OCI-LY1 (cell line): ENCODE data around the gene XYLT2.

Experiments
- H2AFZ ChIP-seq: fragments of 200-600 bp; sonication (generic), shearing (Covaris generic); 2 replicates; pipeline ENCODE4 v1.6.0; 2014; ENCODE audit warnings: antibody characterized with exemption, mild to moderate bottlenecking, low read length
- H3F3A ChIP-seq: fragments of 200-600 bp; sonication (generic), shearing (Covaris generic); 2 replicates; pipeline ENCODE4 v1.6.0; 2014; ENCODE audit warnings: mild to moderate bottlenecking, antibody characterized with exemption, low read length, moderate library complexity; ENCODE audit not compliant: insufficient read depth
- H3K27ac ChIP-seq: fragments of 200-600 bp; sonication (generic); 2 replicates; pipeline ENCODE4 v1.5.1; 2014; ENCODE audit warnings: low read length, mixed run types, mild to moderate bottlenecking, low read depth; ENCODE audit not compliant: poor library complexity, severe bottlenecking
- H3K27me3 ChIP-seq: fragments of 200-600 bp; sonication (generic); 2 replicates; pipeline ENCODE4 v1.6.0; 2014; ENCODE audit warnings: antibody characterized with exemption, mild to moderate bottlenecking, low read length, moderate library complexity; ENCODE audit not compliant: insufficient read depth
- H3K36me3 ChIP-seq: fragments of 200-600 bp; sonication (generic); 2 replicates; pipeline ENCODE4 v1.6.1; 2014; ENCODE audit warnings: mild to moderate bottlenecking, antibody characterized with exemption, low read length, moderate library complexity, mixed read lengths; ENCODE audit not compliant: insufficient read depth
- H3K4me1 ChIP-seq: fragments of 200-600 bp; sonication (generic); 2 replicates; pipeline ENCODE4 v1.5.1; 2014; ENCODE audit warnings: mild to moderate bottlenecking, low read length, moderate library complexity; ENCODE audit not compliant: insufficient read depth, severe bottlenecking
- H3K4me2 ChIP-seq: fragments of 200-600 bp; sonication (generic), shearing (Covaris generic); 2 replicates; pipeline ENCODE4 v1.6.1; 2014; ENCODE audit warnings: low read length
- H3K4me3 ChIP-seq: fragments of 200-600 bp; sonication (generic); 2 replicates; pipeline ENCODE4 v1.5.1; 2014; ENCODE audit warnings: low read length, low read depth, mild to moderate bottlenecking, mixed read lengths; ENCODE audit not compliant: poor library complexity, severe bottlenecking
- H3K79me2 ChIP-seq: fragments of 200-600 bp; shearing (Covaris generic); 2 replicates; pipeline ENCODE4 v1.6.1; 2016; ENCODE audit warnings: mixed run types, low read length, mixed read lengths; ENCODE audit not compliant: insufficient read depth
- H3K9ac ChIP-seq: fragments of 200-600 bp; sonication (generic), shearing (Covaris generic); 2 replicates; pipeline ENCODE4 v1.6.1; 2014; ENCODE audit warnings: mild to moderate bottlenecking, low read length, mixed read lengths
- H3K9me2 ChIP-seq: fragments of 200-600 bp; sonication (generic), shearing (Covaris generic); 2 replicates; pipeline ENCODE4 v1.6.1; 2014; ENCODE audit warnings: low read depth, mild to moderate bottlenecking, low read length, mixed read lengths
- H3K9me3 ChIP-seq: fragments of 200-600 bp; shearing (Covaris generic); 2 replicates; pipeline ENCODE4 v1.6.1; 2014; ENCODE audit warnings: low read length, mixed read lengths
- H4K20me1 ChIP-seq: fragments of 200-600 bp; sonication (generic), shearing (Covaris generic); 2 replicates; pipeline ENCODE4 v1.6.0; 2016; ENCODE audit warnings: mild to moderate bottlenecking, low read length; ENCODE audit not compliant: insufficient read depth
- CTCF ChIP-seq: fragments of 200-600 bp; sonication (generic), shearing (Covaris generic); IDR thresholded peaks from 2 replicates; pipeline ENCODE4 v1.5.1; 2017; ENCODE audit warnings: mild to moderate bottlenecking, antibody characterized with exemption, low read length, moderate library complexity, mixed read lengths
- EZH2 ChIP-seq: fragments of 200-600 bp; sonication (generic), shearing (Covaris generic); IDR thresholded peaks from 2 replicates; pipeline ENCODE4 v1.8.0; 2017; ENCODE audit warnings: borderline replicate concordance, mixed run types, mild to moderate bottlenecking, antibody characterized with exemption, low read length, moderate library complexity, mixed read lengths

Gene XYLT2

GRCh38 chr17:50381260-50381815 lies 35.4 kb downstream of the XYLT2 start:
- Histone ChIP-seq H3K79me2 (no peaks in the 10 kb centered on the region), H3K9ac (no peak overlapping the region), H3K36me3 (peaks cover 79% of the 10 kb centered on the region), H3K4me2 (no peak overlapping the region), H4K20me1 (no peaks in the 10 kb centered on the region), H3F3A (no peaks in the 10 kb centered on the region), H3K4me1 (no peaks in the 10 kb centered on the region), H3K27ac (no peak overlapping the region), H3K27me3 (no peaks in the 10 kb centered on the region), H2AFZ (no peak overlapping the region), H3K9me2 (no peaks in the 10 kb centered on the region), H3K4me3 (no peak overlapping the region), H3K9me3 (no peaks in the 10 kb centered on the region)
- TF ChIP-seq EZH2: no peak
- TF ChIP-seq CTCF: no peak

DNA sequence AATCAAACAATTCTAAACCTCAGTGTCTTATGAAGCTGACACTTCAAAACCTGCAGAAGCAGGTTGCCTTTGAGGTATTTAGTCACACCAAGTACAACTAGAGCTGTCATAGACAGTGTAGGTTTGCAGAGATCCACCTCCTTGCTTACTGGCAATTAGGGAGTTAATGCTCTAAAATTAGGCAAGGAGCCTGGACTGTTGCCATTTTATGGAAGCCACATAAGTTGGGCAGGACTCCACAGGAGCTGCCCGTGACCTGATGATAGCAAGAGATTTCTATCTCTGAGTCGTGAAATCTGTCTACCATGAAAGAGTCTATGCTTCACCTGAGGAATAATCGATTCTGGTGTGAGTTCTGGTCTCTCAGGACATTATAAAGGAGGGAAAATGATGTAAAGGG lies 36.0 kb downstream of the XYLT2 start:
- Histone ChIP-seq H3K79me2 (no peaks in the 10 kb centered on the region), H3F3A (no peaks in the 10 kb centered on the region), H3K9ac (no peak overlapping the region), H3K27me3 (no peaks in the 10 kb centered on the region), H3K36me3 (peaks cover 85% of the 10 kb centered on the region), H2AFZ (no peak overlapping the region), H3K9me2 (no peaks in the 10 kb centered on the region), H3K4me1 (no peaks in the 10 kb centered on the region), H3K27ac (no peak overlapping the region), H3K4me2 (no peak overlapping the region), H4K20me1 (no peaks in the 10 kb centered on the region), H3K9me3 (no peaks in the 10 kb centered on the region), H3K4me3 (no peak overlapping the region)
- TF ChIP-seq CTCF: no peak
- no peak for TF ChIP-seq EZH2

GRCh38 chr17:50382931-50383330 lies 37.0 kb downstream of the XYLT2 start:
- Histone ChIP-seq H3K4me3 (no peak overlapping the region), H3K27ac (no peak overlapping the region), H3F3A (no peaks in the 10 kb centered on the region), H3K4me2 (no peak overlapping the region), H4K20me1 (no peaks in the 10 kb centered on the region), H2AFZ (no peak overlapping the region), H3K79me2 (no peaks in the 10 kb centered on the region), H3K9me2 (no peaks in the 10 kb centered on the region), H3K9me3 (no peaks in the 10 kb centered on the region), H3K27me3 (no peaks in the 10 kb centered on the region), H3K4me1 (no peaks in the 10 kb centered on the region), H3K36me3 (peaks cover 95% of the 10 kb centered on the region), H3K9ac (no peak overlapping the region)
- TF ChIP-seq CTCF (no peak), EZH2 (no peak)
